Measurements from ENCODE around the gene AKNA. TPM values are rescaled to one million over a fixed set of nuclear protein-coding genes. Genes with fewer than 3 reads are reported as not detected.
A peak's percentile ranks its signal among the peaks of the same experiment; 100 is the strongest.

The AKNA gene
- total and polyA plus RNA-seq, 2 of the 8 experiments (the other 6 are each of a cell fraction or from before 2014, with no cell fraction given) = 21.0 to 27.4 TPM

- no peak overlapping the region for H3K56ac ChIP-seq (replicated peaks; ENCODE audit: insufficient read length, low read depth, low read length)
- peak overlapping the region; percentile 34 for H4K5ac ChIP-seq (ENCODE audit: insufficient read length, low read depth, low read length)
- peak overlapping the region; percentile 38 for H4K8ac ChIP-seq (ENCODE audit: extremely low read depth, insufficient read depth, low read length)
- no peaks in the 10 kb centered on the region for H3K9me3 ChIP-seq (ENCODE audit: insufficient read depth in 2 of 2, low read depth in 1 of 2, low read length in 1 of 2)
- no peaks in the 10 kb centered on the region for H3K27me3 ChIP-seq (replicated peaks in 1 of 4; ENCODE audit: control insufficient read depth in 3 of 4, extremely low read depth in 1 of 4, insufficient read depth in 3 of 4, low read length in 3 of 4)
- peaks cover 7 to 30% (median 22%) of the 10 kb centered on the region in 4 experiments for H3K4me1 ChIP-seq (replicated peaks in 1 of 4; ENCODE audit: control insufficient read depth in 3 of 4, insufficient read depth in 4 of 4, low read length in 3 of 4)
- H3K36me3 ChIP-seq (ENCODE audit: control insufficient read depth in 2 of 4, insufficient read depth in 4 of 4, low read length in 3 of 4) = peaks cover under 1 to 31% (median 10%) of the 10 kb centered on the region in 4 experiments; a peak in 4 of 8 replicates
- no peak for FAIRE-seq
- 80% methylated on average over 13 of the region's 14 CpGs; no CpG with 5 or more reads in 1 of the 2 experiments for WGBS, 2 experiments (ENCODE audit: extremely low coverage in 1 of 2, insufficient coverage in 1 of 2, insufficient read length in 1 of 2, insufficient replicate concordance in 2 of 2, low coverage in 1 of 2, low lambda C conversion rate in 2 of 2, missing lambda C conversion rate in 1 of 2)
- H4K91ac ChIP-seq (replicated peaks; ENCODE audit: insufficient read length, low read length) = peak overlapping the region; percentile 89
- H3K79me2 ChIP-seq (ENCODE audit: control insufficient read depth in 1 of 2, insufficient read depth in 2 of 2, low read length in 2 of 2) = no peaks in the 10 kb centered on the region
- DNase-seq (ENCODE audit: low read depth in 1 of 2, low spot score in 2 of 2) = no peak
- H2BK5ac ChIP-seq (ENCODE audit: low read depth, low read length) = peak overlapping the region; percentile 99; the same call in 1 of the 2 replicates
- peak overlapping the region; percentile 97; the same call in 1 of the 2 replicates for H2BK12ac ChIP-seq (ENCODE audit: low read depth, low read length)
- peak overlapping the region; percentile 96; the same call in 1 of the 2 replicates for H2AK5ac ChIP-seq (ENCODE audit: low read depth, low read length)
- H2AFZ ChIP-seq (ENCODE audit: low read length) = no peak overlapping the region
- POLR2A ChIA-PET (ENCODE audit: partially characterized antibody) = interaction anchor here (0.6 to 5.9 kb wide), 4 partner anchors 12 to 27 kb away, joined by 3 to 67 read pairs (median 10); partner anchors contain the start of gene AKNA
- peaks cover 11% of the 10 kb centered on the region; the same call in 1 of the 2 replicates for H3K23me2 ChIP-seq (ENCODE audit: low read depth, low read length)
- TF ChIP-seq SP2 (IDR thresholded peaks at IDR 0.05; ENCODE audit: low read length) = no peak
- no peak for TF ChIP-seq SUZ12 (IDR thresholded peaks at IDR 0.05; ENCODE audit: low read length)
- TF ChIP-seq RXRA (IDR thresholded peaks at IDR 0.05; ENCODE audit: insufficient read depth, low read depth, low read length) = no peak
- TF ChIP-seq KDM5A (IDR thresholded peaks at IDR 0.05; ENCODE audit: low read length) = no peak
- no peak for TF ChIP-seq CHD2 (IDR thresholded peaks at IDR 0.05; ENCODE audit: low read length)
- TF ChIP-seq RBBP5 (IDR thresholded peaks at IDR 0.05; ENCODE audit: borderline replicate concordance, low read depth, low read length) = no peak
- TF ChIP-seq PHF8 (conservative IDR thresholded peaks at IDR 0.05; ENCODE audit: low read depth, low read length) = no peak
- H2BK15ac ChIP-seq (ENCODE audit: low read length) = peak overlapping the region; percentile 96; the same call in 1 of the 2 replicates
- H4K20me1 ChIP-seq (replicated peaks in 1 of 2; ENCODE audit: control insufficient read depth in 1 of 2, insufficient read depth in 2 of 2, low read length in 2 of 2) = peaks cover 2% of the 10 kb centered on the region in 2 experiments
- no peak overlapping the region for H3K14ac ChIP-seq (ENCODE audit: insufficient read length)
- no peak overlapping the region for H3K4me3 ChIP-seq (ENCODE audit: extremely low read depth in 1 of 4, insufficient read depth in 2 of 4, low read depth in 3 of 4, low read length in 4 of 4)
- H3K27ac ChIP-seq (ENCODE audit: low read depth, low read length) = no peak overlapping the region
- H3K4ac ChIP-seq (replicated peaks; ENCODE audit: insufficient read length, low read depth, low read length) = peak overlapping the region; percentile 90
- H2BK120ac ChIP-seq (replicated peaks; ENCODE audit: low read depth, low read length) = peak overlapping the region; percentile 87
- H3K18ac ChIP-seq (ENCODE audit: extremely low read depth, low read length) = peak overlapping the region; percentile 97
- peak overlapping the region; percentile 97; the same call in 1 of the 2 replicates for H2BK20ac ChIP-seq (ENCODE audit: low read length)
- H3K4me2 ChIP-seq (ENCODE audit: insufficient read depth in 1 of 2, low read depth in 2 of 2, low read length in 2 of 2) = no peak overlapping the region; a peak in 1 of 4 replicates
- H3K23ac ChIP-seq (ENCODE audit: insufficient read length) = no peak overlapping the region
- no peak overlapping the region for H3K9ac ChIP-seq (replicated peaks in 1 of 4; ENCODE audit: extremely low read depth in 1 of 4, low read depth in 3 of 4, low read length in 3 of 4)
- CTCF ChIA-PET (ENCODE audit: partially characterized antibody) = interaction anchor here (1.0 to 1.4 kb wide), 3 partner anchors 11 to 34 kb away, joined by 4 to 5 read pairs (median 5); no protein-coding TSS in a partner anchor
- no peaks in the 10 kb centered on the region for H3K79me1 ChIP-seq (ENCODE audit: low read depth, low read length)
These were observed 15.5 kb downstream of the AKNA start for GRCh38 chr9:114371973-114372917.
